Measurements from ENCODE around the gene TMEM82.

DNA sequence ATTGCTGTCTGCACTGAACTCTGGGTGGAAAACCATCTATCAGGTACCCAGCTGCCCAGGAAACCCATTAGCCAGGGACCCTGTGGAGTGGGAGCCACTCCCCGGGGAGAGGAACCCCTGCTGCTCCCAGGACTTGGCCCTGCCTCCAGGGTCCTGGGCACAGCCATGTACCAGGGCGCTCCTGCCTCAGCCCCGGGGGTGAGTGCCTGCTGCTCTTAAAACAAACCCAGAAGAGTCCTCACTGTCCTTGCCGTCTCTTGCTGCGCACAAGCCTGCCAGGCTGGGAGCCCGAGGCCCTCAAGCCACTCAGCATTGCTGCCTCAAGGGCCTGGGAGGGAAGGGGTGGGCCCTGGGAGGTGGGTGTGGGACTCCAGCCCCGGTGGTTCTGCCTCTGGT is 9.6 kb upstream of the TMEM82 start:
- TF ChIP-seq CTCF (IDR thresholded peaks at IDR 0.05; ENCODE audit: borderline replicate concordance, extremely low read depth, low read length, poor library complexity, severe bottlenecking) (no peak), EZH2 (IDR thresholded peaks at IDR 0.05; ENCODE audit: borderline replicate concordance, low read depth, low read length, severe bottlenecking) (no peak)

Measured in DND-41 (cell line).